H1 (cell line): ENCODE measurements around the gene DAND5.

Experiments
- BCL11A ChIP-seq, 2 experiments: IDR thresholded peaks; one replicate each; pipeline ENCODE4 v1.6.1; 2011; ENCODE audit warnings: low read depth in 2 of 2, low read length in 2 of 2, mild to moderate bottlenecking in 2 of 2
- CTCF ChIP-seq, 3 experiments: IDR thresholded peaks; 1 replicate in 2 of 3; 2 replicates in 1 of 3; pipeline versions ENCODE4 v1.5.1 to v1.6.1; 2011; ENCODE audit warnings: low read length in 3 of 3, mild to moderate bottlenecking in 3 of 3, inconsistent platforms in 2 of 3, low read depth in 1 of 3, moderate library complexity in 1 of 3; ENCODE audit not compliant: insufficient read depth in 1 of 3; ENCODE audit errors: control extremely low read depth in 1 of 3
- POLR2AphosphoS5 ChIP-seq: IDR thresholded peaks from 2 replicates; pipeline ENCODE4 v1.6.1; 2011; ENCODE audit warnings: low read depth, low read length

- TF ChIP-seq CTCF (IDR thresholded peaks at IDR 0.05; ENCODE audit: control extremely low read depth in 1 of 3, insufficient read depth in 1 of 3, low read depth in 1 of 3, low read length in 3 of 3) (no peak), BCL11A (IDR thresholded peaks at IDR 0.05; ENCODE audit: low read depth in 2 of 2, low read length in 2 of 2) (no peak), POLR2AphosphoS5 (no peak)
Measured at GRCh38 chr19:12944104-12944674, 25.2 kb upstream of the DAND5 start.
